Right lobe of liver (tissue), 6 donors: ENCODE data around the gene AKAP8L. TPM values are rescaled to one million over a fixed set of nuclear protein-coding genes. Genes with fewer than 3 reads are reported as not detected.

Experiments used
- ATAC-seq, 4 donors: fragments of 200-7000 bp; cut with Tn5 transposase; one replicate each; pipeline ENCODE4 v1.9.1; 2020; ENCODE audit warnings: mild to moderate bottlenecking in 4 of 4, moderate library complexity in 4 of 4
- DNase-seq, 3 donors: peaks; one replicate each; pipeline ENCODE4 v3.0.0-alpha.2; 2020
- H3K27ac ChIP-seq, 3 donors: fragments of 200-600 bp; one replicate each; pipeline ENCODE4 v1.8.0; 2022
- H3K27me3 ChIP-seq, 2 donors: fragments of 200-600 bp; one replicate each; pipeline ENCODE4 v1.8.0; 2022
- H3K36me3 ChIP-seq, 4 donors: fragments of 200-600 bp; sonication (generic) in 1 of 4; one replicate each; pipeline versions ENCODE4 v1.5.1 to v1.8.0; 2017 to 2022; ENCODE audit warnings: control low read depth in 1 of 4
- H3K4me1 ChIP-seq, 4 donors: fragments of 200-600 bp; sonication (generic) in 1 of 4; one replicate each; pipeline versions ENCODE4 v1.5.1 to v1.8.0; 2017 to 2022; ENCODE audit warnings: control low read depth in 1 of 4
- H3K4me3 ChIP-seq, 3 donors: fragments of 200-600 bp; one replicate each; pipeline ENCODE4 v1.8.0; 2022
- H3K9me3 ChIP-seq, 4 donors: fragments of 200-600 bp; sonication (generic) in 1 of 4; one replicate each; pipeline versions ENCODE4 v1.5.1 to v1.8.0; 2017 to 2022; ENCODE audit warnings: control low read depth in 1 of 4
- POLR2A ChIP-seq: fragments of 450-650 bp; IDR thresholded peaks from one replicate; pipeline ENCODE4 v1.6.1; 2017; ENCODE audit warnings: antibody characterized with exemption, mild to moderate bottlenecking
- WGBS: methylation state at CpG from one replicate; pipeline ENCODE4 v1.1.6; 2018; ENCODE audit warnings: low coverage, low lambda C conversion rate; ENCODE audit not compliant: insufficient coverage; ENCODE audit errors: missing lambda C conversion rate; 5-methylcytosine and 5-hydroxymethylcytosine counted together
- intact Hi-C, 2 donors: fragments of 100-400 bp; cut with DNase I; formaldehyde crosslinking; loops; one replicate each; pipeline versions ENCODE4 v1.11.2 to v1.14.1; 2022
- total RNA-seq, 6 experiments: library from RNA; depleted of rRNA in 2 of 6; stranded (reverse); fragments of >200 nt in 2 of 6; fragmentation: NEBNext Ultra II Directional in 3 of 6; extraction: Animal tissue kit (Norgen Biotek cat#: 25700) in 3 of 6; gene quantifications; one replicate each; pipeline versions ENCODE4 v1.1.0 to v1.2.4, GENCODE V29; 2016 to 2023
- TF ChIP-seq, protein P1 (sequence below), 4 donors: fragments of 200-600 bp in 3 of 4; fragments of 450-650 bp in 1 of 4; IDR thresholded peaks; one replicate each; pipeline versions ENCODE4 v1.5.1 to v1.8.0; 2016 to 2022; ENCODE audit warnings: antibody characterized with exemption in 4 of 4, mild to moderate bottlenecking in 2 of 4
- donor health status: DM: no; HTN: yes; CAD: no.
- donor health status: DM: no; HTN: no; CAD: no.
- donor health status: DM: no; HTN: no; CAD: no.
- donor health status: DM: no; HTN: yes; CAD: no.
- donor health status: DM: no; HTN: yes; CAD: no.

AKAP8L gene
- total RNA-seq, 6 experiments from 2014 or later, result 27.4 to 69.4 (median 49.6) TPM

DNA sequence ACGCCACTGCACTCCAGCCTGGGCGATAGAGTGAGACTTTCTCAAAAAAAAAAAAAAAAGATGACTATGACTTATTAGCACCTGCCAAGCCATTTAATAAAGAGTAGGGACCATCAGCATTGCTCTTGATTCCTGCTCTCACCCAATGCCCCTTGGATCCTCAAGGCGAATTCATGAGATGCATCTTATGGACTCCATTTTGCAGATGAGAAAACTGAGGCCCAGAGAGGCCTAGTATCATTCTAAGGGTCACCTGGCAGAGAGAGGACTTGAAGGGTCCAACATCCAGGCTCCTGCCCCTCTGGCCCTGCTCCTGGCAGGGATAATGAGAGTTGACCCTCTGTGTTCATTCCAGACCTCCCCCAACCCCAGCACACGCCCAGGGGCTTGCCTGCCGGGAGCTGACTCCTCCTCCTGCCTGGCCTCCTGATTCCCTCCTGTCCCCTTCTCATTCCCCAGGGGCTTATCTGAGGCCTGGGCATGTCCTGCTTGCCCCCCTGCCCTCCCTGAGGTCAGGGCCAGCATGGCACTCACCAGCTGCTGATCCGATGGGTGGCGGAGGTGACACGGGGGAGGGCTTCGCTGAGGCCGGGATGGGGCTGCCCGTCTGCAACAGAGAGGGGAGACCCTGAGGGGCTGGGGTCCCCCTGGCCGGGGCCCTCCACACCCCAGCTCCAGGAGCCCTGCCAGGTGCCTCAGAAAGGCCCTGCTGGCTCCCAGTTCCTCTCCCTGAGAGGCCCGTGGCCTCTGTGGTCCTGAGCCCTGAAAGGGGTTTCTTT is 23.5 kb upstream of the AKAP8L start:
- DNase-seq, result no peak
- no peak overlapping the region for H3K27ac ChIP-seq
- TF ChIP-seq, protein P1, sequence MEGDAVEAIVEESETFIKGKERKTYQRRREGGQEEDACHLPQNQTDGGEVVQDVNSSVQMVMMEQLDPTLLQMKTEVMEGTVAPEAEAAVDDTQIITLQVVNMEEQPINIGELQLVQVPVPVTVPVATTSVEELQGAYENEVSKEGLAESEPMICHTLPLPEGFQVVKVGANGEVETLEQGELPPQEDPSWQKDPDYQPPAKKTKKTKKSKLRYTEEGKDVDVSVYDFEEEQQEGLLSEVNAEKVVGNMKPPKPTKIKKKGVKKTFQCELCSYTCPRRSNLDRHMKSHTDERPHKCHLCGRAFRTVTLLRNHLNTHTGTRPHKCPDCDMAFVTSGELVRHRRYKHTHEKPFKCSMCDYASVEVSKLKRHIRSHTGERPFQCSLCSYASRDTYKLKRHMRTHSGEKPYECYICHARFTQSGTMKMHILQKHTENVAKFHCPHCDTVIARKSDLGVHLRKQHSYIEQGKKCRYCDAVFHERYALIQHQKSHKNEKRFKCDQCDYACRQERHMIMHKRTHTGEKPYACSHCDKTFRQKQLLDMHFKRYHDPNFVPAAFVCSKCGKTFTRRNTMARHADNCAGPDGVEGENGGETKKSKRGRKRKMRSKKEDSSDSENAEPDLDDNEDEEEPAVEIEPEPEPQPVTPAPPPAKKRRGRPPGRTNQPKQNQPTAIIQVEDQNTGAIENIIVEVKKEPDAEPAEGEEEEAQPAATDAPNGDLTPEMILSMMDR (IDR thresholded peaks at IDR 0.05), result no peak
- no peak for TF ChIP-seq POLR2A
- H3K4me3 ChIP-seq, result no peak overlapping the region
- H3K4me1 ChIP-seq, result peaks cover 0 to 33% (median 13%) of the 10 kb centered on the region in 4 donors
- H3K27me3 ChIP-seq, result no peaks in the 10 kb centered on the region
- no peaks in the 10 kb centered on the region for H3K36me3 ChIP-seq
- intact Hi-C loops, result loop anchor here in 1 of 2 donors (10.0 kb wide), 1 partner anchor 258 kb away; no protein-coding TSS in a partner anchor
- 100% methylated on average over 3 of the region's 13 CpGs for WGBS
- no peaks in the 10 kb centered on the region for H3K9me3 ChIP-seq
- no peak for ATAC-seq

DNA sequence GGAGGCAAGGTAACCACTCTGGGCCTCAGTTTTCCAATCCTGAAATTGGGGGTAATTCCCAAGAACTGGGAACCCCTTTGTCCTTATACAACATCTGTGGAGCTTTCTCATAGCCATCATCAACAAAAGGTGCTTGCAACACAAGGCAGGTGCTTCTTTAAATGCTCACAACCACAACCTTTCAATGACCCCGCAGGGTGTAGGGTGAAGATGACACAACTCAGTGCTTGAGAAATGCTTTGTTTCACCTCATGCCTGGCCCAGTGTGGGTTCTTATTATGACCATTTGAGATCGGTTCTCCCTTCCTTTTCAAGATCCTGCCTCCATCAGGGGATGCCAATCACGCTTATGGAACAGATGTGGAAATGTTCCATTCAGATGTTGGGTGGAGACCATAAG is 22.5 kb upstream of the AKAP8L start:
- H3K4me3 ChIP-seq, result no peak overlapping the region
- ATAC-seq, result no peak
- no peak for TF ChIP-seq POLR2A
- TF ChIP-seq, protein P1 (IDR thresholded peaks at IDR 0.05), result no peak
- H3K36me3 ChIP-seq, result no peaks in the 10 kb centered on the region
- H3K9me3 ChIP-seq, result no peaks in the 10 kb centered on the region
- intact Hi-C loops, result loop anchor here in 1 of 2 donors (10.0 kb wide), 1 partner anchor 257 kb away; no protein-coding TSS in a partner anchor
- WGBS, result 81% methylated on average over 2 of the region's 3 CpGs
- no peak for DNase-seq
- no peaks in the 10 kb centered on the region for H3K27me3 ChIP-seq
- peaks cover 0 to 35% (median 15%) of the 10 kb centered on the region in 4 donors for H3K4me1 ChIP-seq
- H3K27ac ChIP-seq, result no peak overlapping the region

DNA sequence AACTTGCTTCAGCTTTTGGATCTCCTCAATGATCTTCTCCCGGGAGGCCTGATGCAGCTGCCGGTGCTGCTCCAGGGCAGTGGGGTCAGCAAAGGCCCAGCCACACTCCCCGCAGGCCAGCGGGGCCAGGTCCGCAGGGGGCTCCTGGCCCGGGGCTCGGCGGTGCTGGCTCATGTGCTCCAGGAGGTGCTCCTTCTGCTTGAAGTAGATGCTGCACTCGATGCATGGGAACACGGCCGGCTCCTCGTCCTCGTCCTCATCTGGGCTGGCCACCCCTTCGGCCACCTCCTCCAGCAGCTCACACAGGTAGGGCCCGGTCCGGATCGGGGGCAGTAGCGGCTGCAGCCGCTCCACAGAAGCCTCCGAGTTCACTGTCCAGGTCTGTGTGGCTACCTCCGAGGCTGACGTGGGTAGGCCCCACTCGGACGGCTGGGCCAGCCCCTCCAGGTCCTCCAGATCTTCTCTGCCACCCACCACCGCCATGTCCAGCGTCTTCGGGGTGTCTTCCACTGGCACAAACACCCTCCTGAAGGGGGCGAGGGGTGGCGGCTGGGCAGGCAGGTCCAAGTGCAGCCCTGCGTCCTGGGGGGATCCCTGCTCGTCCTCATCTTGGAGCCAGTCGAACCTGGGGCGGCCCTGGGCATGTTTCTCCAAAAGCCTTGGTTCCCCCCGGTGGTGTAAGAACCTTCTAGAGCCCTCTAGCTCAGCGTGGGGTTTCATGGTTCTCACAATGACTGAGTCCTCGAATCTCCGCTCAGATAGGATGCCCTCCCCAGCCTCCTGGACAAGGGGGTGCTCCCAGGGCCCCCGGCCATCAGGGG is 21.2 kb upstream of the AKAP8L start:
- Histone ChIP-seq H3K9me3 (no peaks in the 10 kb centered on the region), H3K4me3 (no peak overlapping the region), H3K27ac (no peak overlapping the region), H3K36me3 (no peaks in the 10 kb centered on the region), H3K4me1 (peaks cover 0 to 26% (median 12%) of the 10 kb centered on the region in 4 donors), H3K27me3 (no peaks in the 10 kb centered on the region)
- ATAC-seq, result no peak
- intact Hi-C loops, result loop anchor here in 1 of 2 donors (10.0 kb wide), 1 partner anchor 255 kb away; no protein-coding TSS in a partner anchor
- TF ChIP-seq, protein P1 (IDR thresholded peaks at IDR 0.05), result no peak
- TF ChIP-seq POLR2A, result no peak
- WGBS, result no CpG with 5 or more reads among the region's 38 CpGs
- DNase-seq, result no peak

DNA sequence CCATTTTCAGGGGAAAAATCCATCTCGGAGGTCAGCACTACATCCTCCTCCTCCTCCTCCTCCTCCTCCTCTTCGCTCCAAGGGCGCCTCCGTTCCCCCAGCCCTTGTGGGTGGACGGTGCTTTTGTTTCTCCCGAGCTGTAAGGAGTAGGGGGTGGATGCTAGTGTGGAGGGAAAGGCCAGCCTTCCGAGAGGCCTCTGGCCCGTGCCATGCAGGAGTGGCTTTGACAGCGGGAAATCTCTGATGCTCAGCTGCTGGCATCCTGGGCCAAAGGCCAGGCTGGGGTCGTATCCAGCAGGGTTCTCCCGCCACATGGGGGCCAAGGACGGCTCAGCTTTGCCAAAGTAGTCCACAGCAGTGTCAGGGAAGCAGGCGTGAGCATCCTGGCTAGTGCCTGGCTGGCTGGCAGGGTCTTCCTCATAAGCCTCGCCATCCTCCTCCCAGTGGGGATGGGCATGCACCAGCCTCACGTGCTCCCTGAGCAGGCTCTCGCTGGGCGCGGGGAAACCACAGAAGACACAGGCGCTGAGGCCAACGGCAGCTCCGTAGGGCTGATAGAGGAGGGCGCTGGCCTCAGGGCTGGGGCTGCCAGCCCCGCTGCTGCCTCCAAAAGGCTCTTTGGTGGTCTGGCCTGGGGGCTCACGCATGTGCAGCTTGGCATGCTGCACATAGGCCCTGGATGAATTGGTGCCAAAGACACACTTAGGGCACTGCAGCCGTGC is 20.5 kb upstream of the AKAP8L start:
- intact Hi-C loops, result no loop called here
- DNase-seq (no peak), ATAC-seq (no peak)
- H3K4me3 ChIP-seq, result no peak overlapping the region
- no peak for TF ChIP-seq POLR2A
- TF ChIP-seq, protein P1 (IDR thresholded peaks at IDR 0.05), result no peak
- H3K27me3 ChIP-seq, result no peaks in the 10 kb centered on the region
- H3K27ac ChIP-seq, result no peak overlapping the region
- H3K36me3 ChIP-seq, result no peaks in the 10 kb centered on the region
- H3K9me3 ChIP-seq, result no peaks in the 10 kb centered on the region
- 92% methylated on average over 5 of the region's 25 CpGs for WGBS
- peaks cover 0 to 25% (median 12%) of the 10 kb centered on the region in 4 donors for H3K4me1 ChIP-seq
